Aorta (tissue), 5 donors: ENCODE data around the gene ANO4. TPM values are rescaled to one million over a fixed set of nuclear protein-coding genes. Genes with fewer than 3 reads are reported as not detected.

Source experiments
- ATAC-seq: fragments of 200-7000 bp; cut with Tn5 transposase; one replicate; pipeline ENCODE4 v1.9.1; 2022; ENCODE audit warnings: moderate library complexity; ENCODE audit not compliant: low FRiP score
- DNase-seq, 2 donors: peaks; one replicate each; pipeline ENCODE4 v3.0.0-alpha.2; 2020
- H3K27ac ChIP-seq, 2 donors: one replicate each; pipeline ENCODE4 v1.5.1; 2013; ENCODE audit warnings: low read length in 2 of 2, mild to moderate bottlenecking in 2 of 2, moderate library complexity in 2 of 2, control low read depth in 1 of 2, inconsistent platforms in 1 of 2, low read depth in 1 of 2
- H3K27me3 ChIP-seq, 2 donors: one replicate each; pipeline ENCODE4 v1.6.1; 2013; ENCODE audit warnings: control low read depth in 1 of 2, low read length in 1 of 2, mild to moderate bottlenecking in 1 of 2, moderate library complexity in 1 of 2; ENCODE audit not compliant: insufficient read depth in 2 of 2, control insufficient read depth in 1 of 2
- H3K36me3 ChIP-seq, 2 donors: one replicate each; pipeline ENCODE4 v1.6.1; 2013; ENCODE audit warnings: control low read depth in 1 of 2, low read length in 1 of 2, mild to moderate bottlenecking in 1 of 2; ENCODE audit not compliant: insufficient read depth in 2 of 2, control insufficient read depth in 1 of 2
- H3K4me1 ChIP-seq, 2 donors: one replicate each; pipeline ENCODE4 v1.6.1; 2013; ENCODE audit warnings: low read length in 2 of 2, control low read depth in 1 of 2, mild to moderate bottlenecking in 1 of 2, moderate library complexity in 1 of 2; ENCODE audit not compliant: insufficient read depth in 2 of 2, control insufficient read depth in 1 of 2
- H3K4me3 ChIP-seq, 2 donors: one replicate each; pipeline ENCODE4 v1.5.1; 2013; ENCODE audit warnings: low read length in 2 of 2, control low read depth in 1 of 2, mild to moderate bottlenecking in 1 of 2
- H3K9me3 ChIP-seq: one replicate; pipeline ENCODE4 v1.6.1; 2013; ENCODE audit warnings: mild to moderate bottlenecking, low read length; ENCODE audit not compliant: control insufficient read depth
- WGBS, 2 donors: extraction: QIAGEN DNeasy Blood & Tissue Kit; methylation state at CpG; one replicate each; pipeline ENCODE4 v1.1.7; 2013; 5-methylcytosine and 5-hydroxymethylcytosine counted together
- intact Hi-C, 2 donors: fragments of 100-400 bp; cut with DNase I; formaldehyde crosslinking; loops; one replicate each; pipeline versions ENCODE4 v1.14.2 to v1.15.0; 2022
- polyA plus RNA-seq, 2 donors: library from polyadenylated mRNA; stranded (reverse); fragments of 200-250 nt; gene quantifications; one replicate each; pipeline ENCODE4 v1.2.3, GENCODE V29; 2013
- total RNA-seq, 2 donors: library from RNA; stranded (reverse); fragmentation: NEBNext Ultra II Directional; extraction: Animal tissue kit (Norgen Biotek cat#: 25700); gene quantifications; one replicate each; pipeline ENCODE4 v1.2.1, GENCODE V29; 2021
- donor health status: healthy with polysubstance abuse.
- donor health status: Bipolar disorder and iron deficiency.
- donor health status: DM: no; HTN: no; CAD: no.
- donor health status: DM: no; HTN: no; CAD: no.
- donor health status: DM: yes; HTN: yes; CAD: no.

ANO4 gene
- total and polyA plus RNA-seq, 4 donors, result 0.32 to 0.42 TPM; not detected in 2

DNA sequence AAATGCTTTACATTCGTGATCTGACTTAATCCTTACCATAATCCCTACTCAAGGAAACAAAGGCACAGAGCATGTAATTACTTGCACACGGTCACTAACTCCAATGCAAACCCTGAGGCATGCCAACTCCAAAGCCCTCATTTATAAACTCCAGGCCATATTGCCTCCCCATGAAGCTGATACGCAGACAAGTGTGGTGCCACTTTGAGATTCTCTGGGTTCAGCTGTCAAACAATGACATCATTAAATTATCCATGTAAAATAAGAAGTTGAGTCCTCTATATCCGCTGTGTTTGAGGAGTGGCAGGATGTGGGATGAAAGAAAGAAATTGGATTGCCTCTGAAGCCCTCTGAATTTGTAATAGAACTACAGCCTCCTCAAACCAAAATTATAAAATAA, 62.8 kb downstream of the ANO4 start:
- H3K27me3 ChIP-seq, result no peaks in the 10 kb centered on the region
- DNase-seq, result no peak
- no peaks in the 10 kb centered on the region for H3K36me3 ChIP-seq
- WGBS, 2 donors, result 74 to 84% methylated on average over 4 of the region's 4 CpGs
- H3K27ac ChIP-seq, result no peak overlapping the region
- intact Hi-C loops, result no loop called here
- H3K9me3 ChIP-seq, result no peaks in the 10 kb centered on the region
- H3K4me1 ChIP-seq, result no peaks in the 10 kb centered on the region
- no peak for ATAC-seq
- no peak overlapping the region for H3K4me3 ChIP-seq

GRCh38 chr12:100857971-100858370, 63.4 kb downstream of the ANO4 start:
- Histone ChIP-seq H3K9me3 (no peaks in the 10 kb centered on the region), H3K27ac (no peak overlapping the region), H3K36me3 (no peaks in the 10 kb centered on the region), H3K4me3 (no peak overlapping the region), H3K27me3 (no peaks in the 10 kb centered on the region), H3K4me1 (no peaks in the 10 kb centered on the region)
- intact Hi-C loops, result no loop called here
- ATAC-seq (no peak), DNase-seq (no peak)
- 79 to 83% methylated on average over 1 of the region's 1 CpG for WGBS, 2 donors

DNA sequence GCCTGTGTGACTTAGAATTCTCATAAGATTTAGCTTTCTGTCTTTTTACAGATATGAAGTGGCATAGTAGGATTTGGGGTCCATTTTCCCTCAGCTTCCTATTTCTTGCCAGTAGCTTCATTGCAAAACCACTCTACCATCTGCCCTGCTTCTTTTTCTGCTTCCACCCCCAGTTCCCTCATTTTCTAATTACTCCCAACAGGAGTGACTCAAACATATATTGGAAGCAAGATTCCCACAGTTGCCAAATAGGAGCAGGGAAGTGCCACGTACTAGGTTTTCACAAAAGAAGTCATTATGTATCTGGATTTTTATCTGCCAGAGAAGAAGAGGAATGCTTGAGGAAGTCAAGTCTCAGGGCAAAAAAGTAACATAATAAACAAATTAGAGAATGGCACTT, 64.1 kb downstream of the ANO4 start:
- Histone ChIP-seq H3K4me1 (no peaks in the 10 kb centered on the region), H3K9me3 (no peaks in the 10 kb centered on the region), H3K4me3 (no peak overlapping the region), H3K36me3 (no peaks in the 10 kb centered on the region), H3K27me3 (no peaks in the 10 kb centered on the region), H3K27ac (no peak overlapping the region)
- intact Hi-C loops, result no loop called here
- ATAC-seq, result no peak
- 51 to 64% methylated on average over 1 of the region's 1 CpG for WGBS, 2 donors
- DNase-seq, result no peak

DNA sequence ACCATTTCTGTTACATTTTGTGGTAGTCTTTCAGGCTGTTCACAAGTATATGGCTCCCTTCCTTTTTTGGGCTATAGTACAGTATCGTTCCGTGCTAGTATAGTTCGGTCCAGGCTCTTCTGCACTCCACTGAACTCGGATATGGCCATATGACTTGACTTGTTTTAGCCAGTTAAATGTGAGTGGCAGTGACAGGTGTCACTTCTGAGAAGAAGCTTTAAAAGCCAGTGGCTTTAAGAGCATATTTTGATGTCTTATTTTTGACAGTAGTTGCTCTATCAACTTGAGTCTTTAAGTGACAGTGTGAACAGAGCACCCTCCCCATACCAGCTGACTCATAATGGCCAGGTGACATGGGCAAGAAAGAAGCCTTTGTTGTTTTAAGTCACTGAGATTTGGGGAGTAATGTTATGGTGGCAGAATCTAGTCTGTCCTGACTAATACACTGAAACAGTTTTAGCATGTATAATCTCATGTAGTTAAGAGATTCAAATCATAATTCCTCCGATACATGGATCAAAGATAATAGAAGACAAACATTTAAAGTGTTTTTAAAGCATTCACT, 64.6 kb downstream of the ANO4 start:
- no peak overlapping the region for H3K4me3 ChIP-seq
- no peak for ATAC-seq
- H3K36me3 ChIP-seq, result no peaks in the 10 kb centered on the region
- no peaks in the 10 kb centered on the region for H3K27me3 ChIP-seq
- no peaks in the 10 kb centered on the region for H3K4me1 ChIP-seq
- DNase-seq, result no peak
- H3K27ac ChIP-seq, result no peak overlapping the region
- no peaks in the 10 kb centered on the region for H3K9me3 ChIP-seq
- WGBS, 2 donors, result 86 to 89% methylated on average over 5 of the region's 5 CpGs
- intact Hi-C loops, result no loop called here

DNA sequence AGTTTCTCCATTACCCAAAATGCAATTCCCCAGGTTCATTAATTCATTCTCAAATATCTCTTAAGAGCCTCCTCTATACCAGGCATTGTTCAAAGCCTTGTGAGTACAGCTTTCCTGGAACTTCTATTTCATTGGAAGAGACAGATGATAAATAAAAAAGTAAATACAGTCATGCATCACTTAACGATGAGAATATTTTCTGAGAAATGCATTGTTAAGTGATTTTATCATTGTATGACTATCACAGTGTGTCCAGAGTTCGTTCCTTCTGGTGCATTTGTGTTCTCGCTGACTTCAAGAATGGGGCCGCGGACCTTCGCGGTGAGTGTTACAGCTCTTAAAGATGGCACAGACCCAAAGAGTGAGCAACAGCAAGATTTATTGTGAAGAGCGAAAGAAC, 66.0 kb downstream of the ANO4 start:
- DNase-seq (no peak), ATAC-seq (no peak)
- H3K9me3 ChIP-seq, result no peaks in the 10 kb centered on the region
- intact Hi-C loops, result no loop called here
- H3K27ac ChIP-seq, result no peak overlapping the region
- H3K4me1 ChIP-seq, result no peaks in the 10 kb centered on the region
- H3K4me3 ChIP-seq, result no peak overlapping the region
- 88 to 91% methylated on average over 8 of the region's 8 CpGs for WGBS, 2 donors
- H3K36me3 ChIP-seq, result no peaks in the 10 kb centered on the region
- H3K27me3 ChIP-seq, result no peaks in the 10 kb centered on the region

GRCh38 chr12:100862676-100863075, 68.1 kb downstream of the ANO4 start:
- WGBS, 2 donors, result 66% methylated on average over 4 of the region's 4 CpGs
- no peaks in the 10 kb centered on the region for H3K9me3 ChIP-seq
- no peaks in the 10 kb centered on the region for H3K27me3 ChIP-seq
- H3K4me1 ChIP-seq, result no peaks in the 10 kb centered on the region
- no peak overlapping the region for H3K4me3 ChIP-seq
- intact Hi-C loops, result no loop called here
- H3K27ac ChIP-seq, result no peak overlapping the region
- DNase-seq (no peak), ATAC-seq (no peak)
- no peaks in the 10 kb centered on the region for H3K36me3 ChIP-seq

GRCh38 chr12:100864366-100864765, 69.8 kb downstream of the ANO4 start:
- intact Hi-C loops, result no loop called here
- ATAC-seq, result no peak
- H3K9me3 ChIP-seq, result no peaks in the 10 kb centered on the region
- no peaks in the 10 kb centered on the region for H3K36me3 ChIP-seq
- no peak overlapping the region for H3K4me3 ChIP-seq
- WGBS, 2 donors, result 85 to 92% methylated on average over 6 of the region's 6 CpGs
- no peak overlapping the region for H3K27ac ChIP-seq
- no peaks in the 10 kb centered on the region for H3K4me1 ChIP-seq
- no peak for DNase-seq
- no peaks in the 10 kb centered on the region for H3K27me3 ChIP-seq

- no peak for DNase-seq
- no peaks in the 10 kb centered on the region for H3K9me3 ChIP-seq
- no peaks in the 10 kb centered on the region for H3K27me3 ChIP-seq
- H3K27ac ChIP-seq, result no peak overlapping the region
- H3K4me1 ChIP-seq, result no peaks in the 10 kb centered on the region
- 59 to 61% methylated on average over 4 of the region's 4 CpGs for WGBS, 2 donors
- H3K4me3 ChIP-seq, result no peak overlapping the region
- intact Hi-C loops, result no loop called here
- no peaks in the 10 kb centered on the region for H3K36me3 ChIP-seq
- no peak for ATAC-seq
Observed at GRCh38 chr12:100867639-100868393, 73.2 kb downstream of the ANO4 start.

GRCh38 chr12:100868487-100868886, 73.9 kb downstream of the ANO4 start:
- Histone ChIP-seq H3K27ac (no peak overlapping the region), H3K4me1 (no peaks in the 10 kb centered on the region), H3K36me3 (no peaks in the 10 kb centered on the region), H3K27me3 (no peaks in the 10 kb centered on the region), H3K4me3 (no peak overlapping the region), H3K9me3 (no peaks in the 10 kb centered on the region)
- ATAC-seq, result no peak
- WGBS, 2 donors, result 89 to 94% methylated on average over 1 of the region's 1 CpG
- intact Hi-C loops, result no loop called here
- no peak for DNase-seq
